ENCODE results near the gene PLCB4.

Gene PLCB4

DNA sequence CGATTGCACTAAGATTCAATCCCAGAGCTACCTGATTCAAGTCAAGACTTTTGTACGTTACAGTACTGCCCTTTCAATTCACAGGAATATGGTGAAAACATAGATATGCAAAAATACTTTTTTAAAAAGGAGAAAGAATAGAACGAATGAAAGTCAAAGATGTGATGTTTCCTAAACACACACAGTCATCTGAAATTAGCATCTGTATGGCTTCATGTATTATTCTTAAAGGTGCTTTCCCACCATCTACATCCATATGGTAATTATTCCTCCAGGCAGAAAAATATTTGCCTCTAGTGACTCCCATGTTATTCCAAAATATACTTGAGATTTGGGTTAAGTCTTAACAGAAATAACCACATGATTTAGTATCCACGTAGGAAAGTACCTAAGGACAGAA is 330.0 kb downstream of the PLCB4 start:
- no peaks in the 10 kb centered on the region for H3K79me2 ChIP-seq
- H3K4me3 ChIP-seq (ENCODE audit: low read depth, low read length), result no peak overlapping the region
- H3K4me1 ChIP-seq, result no peaks in the 10 kb centered on the region
- TF ChIP-seq, protein P1, sequence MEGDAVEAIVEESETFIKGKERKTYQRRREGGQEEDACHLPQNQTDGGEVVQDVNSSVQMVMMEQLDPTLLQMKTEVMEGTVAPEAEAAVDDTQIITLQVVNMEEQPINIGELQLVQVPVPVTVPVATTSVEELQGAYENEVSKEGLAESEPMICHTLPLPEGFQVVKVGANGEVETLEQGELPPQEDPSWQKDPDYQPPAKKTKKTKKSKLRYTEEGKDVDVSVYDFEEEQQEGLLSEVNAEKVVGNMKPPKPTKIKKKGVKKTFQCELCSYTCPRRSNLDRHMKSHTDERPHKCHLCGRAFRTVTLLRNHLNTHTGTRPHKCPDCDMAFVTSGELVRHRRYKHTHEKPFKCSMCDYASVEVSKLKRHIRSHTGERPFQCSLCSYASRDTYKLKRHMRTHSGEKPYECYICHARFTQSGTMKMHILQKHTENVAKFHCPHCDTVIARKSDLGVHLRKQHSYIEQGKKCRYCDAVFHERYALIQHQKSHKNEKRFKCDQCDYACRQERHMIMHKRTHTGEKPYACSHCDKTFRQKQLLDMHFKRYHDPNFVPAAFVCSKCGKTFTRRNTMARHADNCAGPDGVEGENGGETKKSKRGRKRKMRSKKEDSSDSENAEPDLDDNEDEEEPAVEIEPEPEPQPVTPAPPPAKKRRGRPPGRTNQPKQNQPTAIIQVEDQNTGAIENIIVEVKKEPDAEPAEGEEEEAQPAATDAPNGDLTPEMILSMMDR (IDR thresholded peaks at IDR 0.05), result no peak
- no peaks in the 10 kb centered on the region for H3K27me3 ChIP-seq (ENCODE audit: control insufficient read depth, insufficient read depth, low read length)
- H3K4me2 ChIP-seq (ENCODE audit: low read length), result no peak overlapping the region
- no peak overlapping the region for H3K9ac ChIP-seq
- H3K27ac ChIP-seq, result no peak overlapping the region
- no peaks in the 10 kb centered on the region for H3K9me3 ChIP-seq (ENCODE audit: control insufficient read depth, low read length)
- H2AFZ ChIP-seq, result no peak overlapping the region
- H3K36me3 ChIP-seq (ENCODE audit: control insufficient read depth, insufficient read depth, low read length), result no peaks in the 10 kb centered on the region

DNA sequence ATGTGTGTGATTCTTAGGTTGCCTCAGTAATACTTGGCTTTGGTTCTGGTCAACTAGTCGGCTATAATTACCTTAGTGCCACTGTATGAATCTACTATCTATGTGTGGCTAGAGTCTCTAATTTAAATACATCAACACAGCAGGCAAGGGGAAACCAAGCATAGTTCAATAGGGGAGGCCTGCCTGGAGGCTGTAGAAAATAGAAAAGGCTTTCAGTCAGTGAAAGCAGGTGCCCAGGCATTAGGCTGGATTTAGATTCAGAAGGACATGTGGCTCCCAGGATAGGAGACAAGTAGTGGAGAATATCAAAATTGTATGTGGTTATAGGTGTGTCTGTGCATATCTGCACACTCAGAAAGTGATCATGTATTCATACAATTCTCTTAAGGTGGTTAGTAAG is 330.4 kb downstream of the PLCB4 start:
- no peaks in the 10 kb centered on the region for H3K79me2 ChIP-seq
- no peaks in the 10 kb centered on the region for H3K4me1 ChIP-seq
- TF ChIP-seq, protein P1 (IDR thresholded peaks at IDR 0.05), result no peak

DNA sequence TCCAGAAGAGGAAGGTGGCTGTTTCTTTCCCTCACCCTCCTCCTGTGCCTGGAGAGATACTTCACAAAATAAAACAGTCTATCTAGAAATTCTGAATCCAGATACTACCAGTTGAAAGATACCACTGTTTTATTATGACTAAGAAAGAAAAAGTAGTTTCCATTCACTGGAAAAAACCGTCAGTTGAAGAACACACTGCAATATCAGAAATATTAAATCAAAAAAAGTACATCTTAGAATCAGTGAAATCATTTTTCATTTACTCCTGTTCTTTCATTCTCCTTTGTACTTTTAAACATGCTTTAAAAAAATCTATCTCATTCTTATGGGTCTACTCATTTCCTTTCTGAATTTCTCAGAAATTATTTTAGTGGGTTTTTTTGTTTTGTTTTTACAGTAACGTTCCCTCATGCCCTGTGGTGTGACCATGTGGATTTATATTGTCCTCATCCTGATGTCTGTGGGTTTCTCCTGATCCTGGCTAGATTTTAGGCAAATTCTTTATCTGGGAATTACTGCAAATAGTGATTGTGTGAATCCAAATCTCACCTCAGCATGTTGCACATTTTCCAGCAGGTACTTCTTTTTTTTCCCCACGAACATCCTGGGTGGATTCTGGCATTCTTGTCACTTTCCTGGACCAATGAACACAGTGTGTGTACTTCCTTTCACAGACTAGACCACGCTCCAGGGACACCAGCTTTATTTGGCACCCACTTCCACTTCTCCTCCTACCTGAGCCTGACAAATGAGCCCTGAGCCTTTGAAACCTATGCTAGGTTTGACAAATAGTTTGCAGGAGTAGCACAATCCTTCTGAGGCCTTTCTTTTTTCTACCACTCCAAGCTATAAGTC is 331.5 kb downstream of the PLCB4 start:
- Histone ChIP-seq H3K9me3 (ENCODE audit: control insufficient read depth, low read length) (no peaks in the 10 kb centered on the region), H3K4me1 (no peaks in the 10 kb centered on the region), H2AFZ (no peak overlapping the region), H3K9ac (no peak overlapping the region), H3K79me2 (no peaks in the 10 kb centered on the region), H3K4me2 (ENCODE audit: low read length) (no peak overlapping the region), H3K4me3 (ENCODE audit: low read depth, low read length) (no peak overlapping the region), H3K27me3 (ENCODE audit: control insufficient read depth, insufficient read depth, low read length) (no peaks in the 10 kb centered on the region), H3K36me3 (ENCODE audit: control insufficient read depth, insufficient read depth, low read length) (no peaks in the 10 kb centered on the region), H3K27ac (no peak overlapping the region)
- TF ChIP-seq, protein P1 (IDR thresholded peaks at IDR 0.05), result no peak

More for the DNA sequence above, 330.4 kb downstream of the PLCB4 start:
- H3K4me3 ChIP-seq (ENCODE audit: low read depth, low read length), result no peak overlapping the region
- no peaks in the 10 kb centered on the region for H3K27me3 ChIP-seq (ENCODE audit: control insufficient read depth, insufficient read depth, low read length)
- H3K4me2 ChIP-seq (ENCODE audit: low read length), result no peak overlapping the region
- H2AFZ ChIP-seq, result no peak overlapping the region
- no peaks in the 10 kb centered on the region for H3K36me3 ChIP-seq (ENCODE audit: control insufficient read depth, insufficient read depth, low read length)
- no peaks in the 10 kb centered on the region for H3K9me3 ChIP-seq (ENCODE audit: control insufficient read depth, low read length)
- no peak overlapping the region for H3K9ac ChIP-seq
- no peak overlapping the region for H3K27ac ChIP-seq

DNA sequence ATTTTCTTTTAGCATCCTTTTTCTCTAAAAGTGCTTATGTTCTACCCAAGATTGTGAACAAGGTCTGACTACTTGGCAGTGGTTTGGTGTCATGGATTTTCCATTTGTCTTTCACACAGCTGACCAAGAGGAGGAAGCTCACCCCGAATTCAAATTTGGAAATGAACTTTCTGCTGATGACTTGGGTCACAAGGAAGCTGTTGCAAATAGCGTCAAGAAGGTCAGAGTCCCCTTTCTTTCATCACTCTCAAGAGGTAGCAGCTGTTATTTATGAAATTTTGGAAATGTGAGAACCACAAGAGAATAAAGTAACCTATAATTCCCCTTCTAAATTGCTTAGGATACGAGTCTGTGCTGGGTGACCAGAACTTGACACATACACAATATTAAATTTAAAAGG is 332.5 kb downstream of the PLCB4 start:
- no peak overlapping the region for H3K4me3 ChIP-seq (ENCODE audit: low read depth, low read length)
- H3K79me2 ChIP-seq, result no peaks in the 10 kb centered on the region
- no peak overlapping the region for H3K27ac ChIP-seq
- no peaks in the 10 kb centered on the region for H3K9me3 ChIP-seq (ENCODE audit: control insufficient read depth, low read length)
- no peaks in the 10 kb centered on the region for H3K36me3 ChIP-seq (ENCODE audit: control insufficient read depth, insufficient read depth, low read length)
- no peaks in the 10 kb centered on the region for H3K27me3 ChIP-seq (ENCODE audit: control insufficient read depth, insufficient read depth, low read length)
- H3K9ac ChIP-seq, result no peak overlapping the region
- TF ChIP-seq, protein P1 (IDR thresholded peaks at IDR 0.05), result no peak
- H3K4me1 ChIP-seq, result no peaks in the 10 kb centered on the region
- H2AFZ ChIP-seq, result no peak overlapping the region
- H3K4me2 ChIP-seq (ENCODE audit: low read length), result no peak overlapping the region

DNA sequence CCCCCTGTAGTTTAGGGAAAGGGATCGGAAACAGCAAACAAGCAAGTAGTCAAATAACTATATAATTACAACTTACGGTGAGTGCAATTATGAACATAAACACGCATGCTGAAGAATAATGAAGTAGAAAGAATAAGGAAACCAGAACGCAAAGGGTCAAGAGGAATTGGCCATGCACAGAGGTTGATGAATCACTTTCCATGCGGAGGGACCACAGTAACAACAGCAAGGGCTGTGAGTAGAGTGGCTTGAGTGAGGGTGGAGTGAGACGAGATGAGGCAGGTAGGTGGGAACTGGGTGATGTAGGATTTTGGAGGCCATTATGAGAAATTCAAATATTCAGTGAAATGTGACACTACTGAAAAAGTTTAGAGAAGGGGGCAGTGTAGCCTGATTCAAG is 333.3 kb downstream of the PLCB4 start:
- Histone ChIP-seq H3K9me3 (ENCODE audit: control insufficient read depth, low read length) (no peaks in the 10 kb centered on the region), H3K4me2 (ENCODE audit: low read length) (no peak overlapping the region), H3K9ac (no peak overlapping the region), H3K27ac (no peak overlapping the region), H3K4me1 (no peaks in the 10 kb centered on the region), H3K79me2 (no peaks in the 10 kb centered on the region), H3K36me3 (ENCODE audit: control insufficient read depth, insufficient read depth, low read length) (no peaks in the 10 kb centered on the region), H3K4me3 (ENCODE audit: low read depth, low read length) (no peak overlapping the region), H3K27me3 (ENCODE audit: control insufficient read depth, insufficient read depth, low read length) (no peaks in the 10 kb centered on the region), H2AFZ (no peak overlapping the region)
- TF ChIP-seq, protein P1 (IDR thresholded peaks at IDR 0.05), result no peak
